HG02884 (cell line): Measurements from ENCODE around the gene GPS1.

Experiments used
- ATAC-seq: cut with Tn5 transposase; IDR thresholded peaks from one replicate; pipeline ENCODE4 v1.9.1; 2021; ENCODE audit warnings: mild to moderate bottlenecking, moderate library complexity; ENCODE audit not compliant: unreplicated experiment

Gene GPS1

GRCh38 chr17:82076018-82076784, 24.5 kb downstream of the GPS1 start:
- no peak for ATAC-seq

GRCh38 chr17:82076785-82077591, 25.3 kb downstream of the GPS1 start:
- ATAC-seq: no peak

- ATAC-seq: no peak
These were observed 26.1 kb downstream of the GPS1 start for GRCh38 chr17:82077617-82078358.

- ATAC-seq: no peak
These were observed 26.7 kb downstream of the GPS1 start for GRCh38 chr17:82078433-82078832.

- ATAC-seq: no peak
These were observed 27.4 kb downstream of the GPS1 start for GRCh38 chr17:82079001-82079677.

GRCh38 chr17:82080048-82080788, 28.5 kb downstream of the GPS1 start:
- ATAC-seq: no peak

- no peak for ATAC-seq
These were observed 29.2 kb downstream of the GPS1 start for GRCh38 chr17:82080789-82081464.

- ATAC-seq: no peak
These were observed 29.8 kb downstream of the GPS1 start for GRCh38 chr17:82081546-82081945.

- no peak for ATAC-seq
These were observed 30.3 kb downstream of the GPS1 start for GRCh38 chr17:82081966-82082365.

GRCh38 chr17:82082456-82082855, 30.8 kb downstream of the GPS1 start:
- ATAC-seq: no peak

GRCh38 chr17:82083009-82083408, 31.3 kb downstream of the GPS1 start:
- no peak for ATAC-seq

- no peak for ATAC-seq
These were observed 32.0 kb downstream of the GPS1 start for GRCh38 chr17:82083533-82084359.

- ATAC-seq: no peak
These were observed 32.8 kb downstream of the GPS1 start for GRCh38 chr17:82084373-82085030.

- no peak for ATAC-seq
These were observed 33.5 kb downstream of the GPS1 start for GRCh38 chr17:82085031-82085861.

- no peak for ATAC-seq
These were observed 34.5 kb downstream of the GPS1 start for GRCh38 chr17:82085931-82086764.
